MM.1S (cell line): ENCODE data around the gene ACADVL.
"Not testable (repeated sequence)": the region's sequence is repeated elsewhere in the genome, so short reads cannot be mapped to it uniquely, and the experiment has no call there.

Experiments used
- DNase-seq: peaks from one replicate; pipeline ENCODE4 v3.0.0-alpha.2; 2015
- H2AFZ ChIP-seq: fragments of 300-600 bp; sonication (generic); 2 replicates; pipeline ENCODE4 v1.6.0; 2016; ENCODE audit warnings: antibody characterized with exemption, low read length
- H3F3A ChIP-seq: fragments of 300-600 bp; sonication (generic); 2 replicates; pipeline ENCODE4 v1.6.1; 2016; ENCODE audit warnings: mild to moderate bottlenecking, antibody characterized with exemption, low read length, moderate library complexity, mixed read lengths; ENCODE audit not compliant: insufficient read depth
- H3K27ac ChIP-seq: fragments of 300-600 bp; sonication (generic); 2 replicates; pipeline ENCODE4 v1.5.1; 2016; ENCODE audit warnings: mild to moderate bottlenecking, low read length
- H3K27me3 ChIP-seq: fragments of 300-600 bp; sonication (generic); replicated peaks from 2 replicates; pipeline ENCODE4 v1.6.0; 2016; ENCODE audit warnings: low read length; ENCODE audit not compliant: insufficient read depth
- H3K36me3 ChIP-seq: fragments of 300-600 bp; sonication (generic); replicated peaks from 2 replicates; pipeline ENCODE4 v1.6.1; 2016; ENCODE audit warnings: mild to moderate bottlenecking, low read length, mixed read lengths; ENCODE audit not compliant: insufficient read depth
- H3K4me1 ChIP-seq: fragments of 300-600 bp; sonication (generic); 2 replicates; pipeline ENCODE4 v1.6.1; 2016; ENCODE audit warnings: low read length, mixed read lengths
- H3K4me2 ChIP-seq: fragments of 300-600 bp; sonication (generic); 2 replicates; pipeline ENCODE4 v1.6.0; 2016; ENCODE audit warnings: low read depth, low read length
- H3K4me3 ChIP-seq: fragments of 300-600 bp; sonication (generic); 2 replicates; pipeline ENCODE4 v1.5.1; 2016; ENCODE audit warnings: low read length, mixed read lengths
- H3K79me2 ChIP-seq: fragments of 300-600 bp; sonication (generic); 2 replicates; pipeline ENCODE4 v1.6.1; 2016; ENCODE audit warnings: mixed run types, low read length, mixed read lengths
- H3K9ac ChIP-seq: fragments of 300-600 bp; sonication (generic); 2 replicates; pipeline ENCODE4 v1.6.1; 2016; ENCODE audit warnings: low read length, mixed read lengths
- H3K9me2 ChIP-seq: fragments of 300-600 bp; sonication (generic); replicated peaks from 2 replicates; pipeline ENCODE4 v1.6.1; 2016; ENCODE audit warnings: mild to moderate bottlenecking, low read length, mixed read lengths; ENCODE audit not compliant: insufficient read depth
- H3K9me3 ChIP-seq: fragments of 300-600 bp; sonication (generic); replicated peaks from 2 replicates; pipeline ENCODE4 v1.6.1; 2016; ENCODE audit warnings: mild to moderate bottlenecking, low read length, mixed read lengths; ENCODE audit not compliant: insufficient read depth
- H4K20me1 ChIP-seq: fragments of 300-600 bp; sonication (generic); 2 replicates; pipeline ENCODE4 v1.6.1; 2016; ENCODE audit warnings: mild to moderate bottlenecking, low read length, moderate library complexity, mixed read lengths; ENCODE audit not compliant: insufficient read depth
- EZH2 ChIP-seq: fragments of 300-600 bp; sonication (generic); optimal IDR thresholded peaks from 2 replicates; pipeline ENCODE3; 2017; ENCODE audit warnings: low read depth, mild to moderate bottlenecking, antibody characterized with exemption, low read length, mixed read lengths
- EZH2phosphoT487 ChIP-seq: fragments of 300-600 bp; sonication (generic); IDR thresholded peaks from 2 replicates; pipeline ENCODE4 v1.6.1; 2018; ENCODE audit warnings: antibody characterized with exemption, low read length
- TF ChIP-seq, protein P1 (sequence below): fragments of 300-600 bp; sonication (generic); IDR thresholded peaks from 2 replicates; pipeline ENCODE4 v1.5.1; 2016; ENCODE audit warnings: antibody characterized with exemption, low read length, mixed read lengths

ACADVL gene

DNA sequence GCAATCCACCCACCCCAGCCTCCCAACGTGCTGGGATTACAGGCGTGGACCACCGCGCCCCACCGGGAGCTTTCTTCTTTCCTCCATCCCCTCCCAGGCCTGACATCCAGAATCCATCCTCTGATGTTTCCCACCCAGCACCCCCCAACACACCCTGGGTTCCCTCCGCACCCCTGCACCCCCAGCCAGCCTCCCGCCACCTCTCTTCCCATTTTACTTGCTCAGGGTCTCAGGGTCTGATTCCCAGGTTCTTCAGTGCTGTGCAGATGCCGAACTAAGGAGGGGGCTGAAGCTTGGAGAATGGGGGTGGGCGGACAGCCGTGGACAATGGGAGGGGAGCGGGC lies 40.8 kb upstream of the ACADVL start:
- Histone ChIP-seq H4K20me1 (no peaks in the 10 kb centered on the region), H3K9me3 (no peaks in the 10 kb centered on the region), H3F3A (no peaks in the 10 kb centered on the region), H2AFZ (no peak overlapping the region), H3K36me3 (no peaks in the 10 kb centered on the region), H3K4me2 (no peak overlapping the region), H3K9ac (no peak overlapping the region), H3K27ac (no peak overlapping the region), H3K27me3 (peaks cover 51% of the 10 kb centered on the region), H3K4me1 (0 out of 2 replicates have a peak, but pooled peaks cover 2% of the 10 kb centered on the region), H3K79me2 (no peaks in the 10 kb centered on the region), H3K4me3 (no peak overlapping the region), H3K9me2 (no peaks in the 10 kb centered on the region)
- no peak for TF ChIP-seq EZH2phosphoT487
- no peak for TF ChIP-seq EZH2
- TF ChIP-seq, protein P1, sequence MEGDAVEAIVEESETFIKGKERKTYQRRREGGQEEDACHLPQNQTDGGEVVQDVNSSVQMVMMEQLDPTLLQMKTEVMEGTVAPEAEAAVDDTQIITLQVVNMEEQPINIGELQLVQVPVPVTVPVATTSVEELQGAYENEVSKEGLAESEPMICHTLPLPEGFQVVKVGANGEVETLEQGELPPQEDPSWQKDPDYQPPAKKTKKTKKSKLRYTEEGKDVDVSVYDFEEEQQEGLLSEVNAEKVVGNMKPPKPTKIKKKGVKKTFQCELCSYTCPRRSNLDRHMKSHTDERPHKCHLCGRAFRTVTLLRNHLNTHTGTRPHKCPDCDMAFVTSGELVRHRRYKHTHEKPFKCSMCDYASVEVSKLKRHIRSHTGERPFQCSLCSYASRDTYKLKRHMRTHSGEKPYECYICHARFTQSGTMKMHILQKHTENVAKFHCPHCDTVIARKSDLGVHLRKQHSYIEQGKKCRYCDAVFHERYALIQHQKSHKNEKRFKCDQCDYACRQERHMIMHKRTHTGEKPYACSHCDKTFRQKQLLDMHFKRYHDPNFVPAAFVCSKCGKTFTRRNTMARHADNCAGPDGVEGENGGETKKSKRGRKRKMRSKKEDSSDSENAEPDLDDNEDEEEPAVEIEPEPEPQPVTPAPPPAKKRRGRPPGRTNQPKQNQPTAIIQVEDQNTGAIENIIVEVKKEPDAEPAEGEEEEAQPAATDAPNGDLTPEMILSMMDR = no peak
- no peak for DNase-seq

DNA sequence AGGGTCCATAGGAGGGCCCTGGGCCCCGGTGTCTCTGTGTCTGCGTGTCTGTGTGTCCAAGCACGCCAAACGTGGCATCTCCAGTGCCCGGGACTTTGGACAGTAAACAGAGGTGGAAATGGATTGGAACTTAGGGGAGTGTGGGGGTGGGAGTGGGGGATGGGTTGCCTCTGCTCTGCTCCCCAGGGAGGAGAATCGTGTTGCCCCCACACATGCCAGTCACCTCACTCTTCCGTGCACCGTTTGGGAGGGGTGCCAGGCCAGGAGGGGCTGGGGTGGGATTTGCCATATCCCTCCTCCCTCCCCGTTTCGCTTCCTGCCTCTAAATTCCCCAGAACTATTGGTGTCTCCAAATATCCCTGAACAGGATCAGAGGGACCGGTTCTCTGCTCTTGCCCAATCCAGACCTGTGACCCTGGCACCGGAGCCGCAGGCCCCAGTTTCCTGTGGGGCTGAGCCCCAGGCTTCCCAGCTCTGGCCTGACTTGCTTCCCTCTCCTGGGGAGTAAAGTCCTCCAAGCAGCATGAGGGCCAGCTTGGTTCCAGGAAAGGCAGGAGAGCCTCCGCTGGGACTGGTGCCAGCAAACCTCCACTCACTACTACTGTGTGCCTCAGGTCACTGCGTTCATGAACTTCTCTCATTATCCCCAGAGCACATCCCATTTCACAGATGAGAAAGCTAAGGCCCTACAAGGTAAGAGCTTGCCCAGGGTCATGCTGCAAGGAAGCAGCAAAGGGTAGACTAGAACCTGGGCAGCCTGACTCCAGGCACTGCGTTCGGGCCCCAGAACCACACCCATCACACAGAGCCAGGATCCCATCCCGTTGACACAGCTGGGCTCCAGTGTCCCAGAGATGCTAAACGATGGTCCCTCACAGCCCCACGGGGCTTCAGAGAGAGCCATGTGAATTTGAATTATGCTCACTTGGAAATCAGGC lies 40.2 kb upstream of the ACADVL start, which contains the start of gene ASGR1:
Gene ASGR1, minus strand, starts transcription at position 54 of the 938 bp plus-strand sequence. CDS start 807 bp downstream, outside the sequence.
- no peak for TF ChIP-seq EZH2
- TF ChIP-seq EZH2phosphoT487 = no peak
- TF ChIP-seq, protein P1 = no peak
- no peaks in the 10 kb centered on the region for H3K9me2 ChIP-seq
- H3K4me2 ChIP-seq = no peak within 1 kb of the TSS
- H3K4me3 ChIP-seq = no peak within 1 kb of the TSS
- H3K4me1 ChIP-seq = 0 out of 2 replicates have a peak, but pooled peaks cover 2% of the 10 kb centered on the region
- DNase-seq = no peak
- no peaks in the 10 kb centered on the region for H3F3A ChIP-seq
- H3K9ac ChIP-seq = no peak within 1 kb of the TSS
- no peaks in the 10 kb centered on the region for H4K20me1 ChIP-seq
- H3K27ac ChIP-seq = no peak within 1 kb of the TSS
- peaks cover 47% of the 10 kb centered on the region for H3K27me3 ChIP-seq
- no peaks in the 10 kb centered on the region for H3K9me3 ChIP-seq
- no peaks in the 10 kb centered on the region for H3K36me3 ChIP-seq
- no peaks in the 10 kb centered on the region for H3K79me2 ChIP-seq
- no peak within 1 kb of the TSS for H2AFZ ChIP-seq

DNA sequence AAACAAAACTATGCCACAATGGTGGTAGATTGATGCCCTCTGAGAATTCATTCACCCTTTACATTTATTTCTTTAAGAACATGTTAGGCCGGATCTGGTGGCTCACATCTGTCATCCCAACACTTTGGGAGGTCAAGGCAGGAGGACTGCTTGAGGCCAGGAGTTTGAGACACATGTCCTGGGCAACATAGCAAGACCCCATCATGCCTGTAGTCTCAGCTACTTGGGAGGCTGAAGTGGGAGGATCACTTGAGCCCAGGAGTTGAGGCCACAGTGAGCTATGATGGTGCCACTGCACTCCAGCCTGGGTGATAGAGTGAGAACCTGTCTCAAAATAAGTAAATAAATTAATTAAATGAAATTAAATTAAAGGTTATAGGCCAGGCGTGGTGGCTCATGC lies 37.6 kb upstream of the ACADVL start:
- not testable (repeated sequence) for H4K20me1 ChIP-seq, H3K9me2 ChIP-seq, H3K4me3 ChIP-seq, H3K4me2 ChIP-seq, DNase-seq, H3F3A ChIP-seq, H3K9me3 ChIP-seq, H3K79me2 ChIP-seq, H3K4me1 ChIP-seq, H3K27ac ChIP-seq, H3K36me3 ChIP-seq, H3K9ac ChIP-seq, H2AFZ ChIP-seq
- H3K27me3 ChIP-seq = peaks cover 62% of the 10 kb centered on the region
